OCI-LY1 (cell line): ENCODE results near the gene AHI1.

ENCODE experiments used
- EZH2 ChIP-seq: fragments of 200-600 bp; sonication (generic), shearing (Covaris generic); IDR thresholded peaks from 2 replicates; pipeline ENCODE4 v1.8.0; 2017; ENCODE audit warnings: borderline replicate concordance, mixed run types, mild to moderate bottlenecking, antibody characterized with exemption, low read length, moderate library complexity, mixed read lengths
- TF ChIP-seq, protein P1 (sequence below): fragments of 200-600 bp; sonication (generic), shearing (Covaris generic); IDR thresholded peaks from 2 replicates; pipeline ENCODE4 v1.5.1; 2017; ENCODE audit warnings: mild to moderate bottlenecking, antibody characterized with exemption, low read length, moderate library complexity, mixed read lengths

DNA sequence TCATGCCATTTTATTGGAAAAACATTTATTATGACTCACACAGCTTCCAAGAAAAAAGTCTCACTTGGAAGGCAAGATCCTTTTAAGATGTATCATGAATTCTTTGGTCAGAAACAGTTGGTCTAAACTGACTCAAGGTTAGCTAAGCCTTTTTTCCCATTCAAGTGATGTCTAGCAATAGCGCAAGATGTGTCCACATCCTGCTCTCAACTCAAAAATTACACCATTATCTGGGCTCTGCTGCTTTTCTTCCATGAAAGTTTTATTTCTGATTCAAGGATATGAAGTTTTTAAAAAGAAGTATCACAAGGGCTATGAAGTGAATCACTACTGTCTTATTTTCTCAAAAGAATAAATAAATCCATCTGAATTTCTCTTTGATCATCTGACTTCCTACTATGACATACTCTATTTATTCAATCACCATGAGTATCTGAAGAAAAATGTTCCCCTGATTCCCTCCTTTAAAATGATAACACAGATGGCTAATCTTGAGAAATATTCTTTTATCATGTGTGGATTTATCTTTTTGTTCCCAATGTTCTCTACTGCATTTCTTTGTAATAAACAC, 139.2 kb downstream of the AHI1 start:
- TF ChIP-seq, protein P1, sequence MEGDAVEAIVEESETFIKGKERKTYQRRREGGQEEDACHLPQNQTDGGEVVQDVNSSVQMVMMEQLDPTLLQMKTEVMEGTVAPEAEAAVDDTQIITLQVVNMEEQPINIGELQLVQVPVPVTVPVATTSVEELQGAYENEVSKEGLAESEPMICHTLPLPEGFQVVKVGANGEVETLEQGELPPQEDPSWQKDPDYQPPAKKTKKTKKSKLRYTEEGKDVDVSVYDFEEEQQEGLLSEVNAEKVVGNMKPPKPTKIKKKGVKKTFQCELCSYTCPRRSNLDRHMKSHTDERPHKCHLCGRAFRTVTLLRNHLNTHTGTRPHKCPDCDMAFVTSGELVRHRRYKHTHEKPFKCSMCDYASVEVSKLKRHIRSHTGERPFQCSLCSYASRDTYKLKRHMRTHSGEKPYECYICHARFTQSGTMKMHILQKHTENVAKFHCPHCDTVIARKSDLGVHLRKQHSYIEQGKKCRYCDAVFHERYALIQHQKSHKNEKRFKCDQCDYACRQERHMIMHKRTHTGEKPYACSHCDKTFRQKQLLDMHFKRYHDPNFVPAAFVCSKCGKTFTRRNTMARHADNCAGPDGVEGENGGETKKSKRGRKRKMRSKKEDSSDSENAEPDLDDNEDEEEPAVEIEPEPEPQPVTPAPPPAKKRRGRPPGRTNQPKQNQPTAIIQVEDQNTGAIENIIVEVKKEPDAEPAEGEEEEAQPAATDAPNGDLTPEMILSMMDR = no peak
- TF ChIP-seq EZH2 = no peak
